Motor neuron (in vitro differentiated cells): Measurements from ENCODE around the gene AGPAT4. TPM values are rescaled to one million over a fixed set of nuclear protein-coding genes. Genes with fewer than 3 reads are reported as not detected.

Experiments
- ATAC-seq, 8 experiments: fragments of 200-7000 bp; cut with Tn5 transposase; replicated peaks in 6 of 8; 2 replicates each; pipeline ENCODE4 v1.8.0; 2021; ENCODE audit warnings: mild to moderate bottlenecking in 8 of 8, moderate library complexity in 8 of 8
- H3K27ac ChIP-seq, 2 donors: fragments of 250-450 bp; sonication (Bioruptor Pico); 2 replicates each; pipeline ENCODE4 v1.9.0; 2021; ENCODE audit warnings: antibody characterized with exemption in 2 of 2, mild to moderate bottlenecking in 2 of 2, moderate library complexity in 1 of 2
- H3K4me1 ChIP-seq, 2 donors: fragments of 250-450 bp; sonication (Bioruptor Pico); replicated peaks in 1 of 2; 2 replicates each; pipeline ENCODE4 v1.6.1; 2021; ENCODE audit warnings: antibody characterized with exemption in 2 of 2, mild to moderate bottlenecking in 2 of 2, moderate library complexity in 1 of 2
- H3K4me3 ChIP-seq, 5 donors: fragments of 250-450 bp; sonication (Bioruptor Pico); 2 replicates each; pipeline ENCODE4 v1.9.0; 2021; ENCODE audit warnings: antibody characterized with exemption in 5 of 5, mild to moderate bottlenecking in 5 of 5, moderate library complexity in 4 of 5
- WGBS, 10 experiments: fragments of 450-650 bp; shearing (Covaris generic); methylation state at CpG; one replicate each; pipeline ENCODE4 v1.0.0; 2022; 5-methylcytosine and 5-hydroxymethylcytosine counted together
- in situ Hi-C, 9 experiments: fragments of 400-800 bp; cut with MboI; loops; one replicate each; pipeline ENCODE4 v1.15.0; 2021; ENCODE audit warnings: low sequenced_read_pairs in 9 of 9, low pct_unique_long_range_greater_than_20kb in 2 of 9; ENCODE audit not compliant: unreplicated experiment in 9 of 9
- total RNA-seq, 8 experiments: library from RNA; unstranded; fragments of 300-600 nt; gene quantifications; 2 replicates each; pipeline versions ENCODE4 v1.2.3 to v1.2.4, GENCODE V29; 2022

Gene AGPAT4
- total RNA-seq, 8 experiments from 2014 or later, result 2.1 to 42.2 (median 18.6) TPM

GRCh38 chr6:161161121-161161520 lies 112.7 kb downstream of the AGPAT4 start:
- 88 to 100% (median 97%) methylated on average over 2 to 12 of the region's 15 CpGs; no CpG with 5 or more reads in 4 of the 10 experiments for WGBS, 10 experiments
- Histone ChIP-seq H3K4me1 (no peaks in the 10 kb centered on the region), H3K4me3 (no peak overlapping the region), H3K27ac (no peak overlapping the region)
- in situ Hi-C loops, result loop anchor here in 1 of 9 experiments (25.0 kb wide), 1 partner anchor 201 kb away; no protein-coding TSS in a partner anchor
- ATAC-seq, result no peak

- WGBS, 10 experiments, result 40 to 100% (median 93%) methylated on average over 1 to 6 of the region's 13 CpGs; no CpG with 5 or more reads in 4 of the 10 experiments
- H3K4me3 ChIP-seq, result no peak overlapping the region
- no peaks in the 10 kb centered on the region for H3K4me1 ChIP-seq
- ATAC-seq, result no peak
- no peak overlapping the region for H3K27ac ChIP-seq
- in situ Hi-C loops, result loop anchor here in 1 of 9 experiments (25.0 kb wide), 1 partner anchor 207 kb away; no protein-coding TSS in a partner anchor
These were observed 119.0 kb downstream of the AGPAT4 start for GRCh38 chr6:161154796-161155335.

GRCh38 chr6:161153725-161154124 lies 120.1 kb downstream of the AGPAT4 start:
- ATAC-seq, result peak in 2 of 8 experiments; percentile 22 to 35
- Histone ChIP-seq H3K4me1 (no peaks in the 10 kb centered on the region), H3K27ac (no peak overlapping the region), H3K4me3 (no peak overlapping the region)
- WGBS, 10 experiments, result 100% methylated on average over 2 of the region's 10 CpGs; no CpG with 5 or more reads in 9 of the 10 experiments
- in situ Hi-C loops, result loop anchor here in 1 of 9 experiments (25.0 kb wide), 1 partner anchor 209 kb away; no protein-coding TSS in a partner anchor

- in situ Hi-C loops, result loop anchor here in 1 of 9 experiments (25.0 kb wide), 1 partner anchor 209 kb away; no protein-coding TSS in a partner anchor
- WGBS, 10 experiments, result 85 to 100% (median 95%) methylated on average over 1 to 15 of the region's 18 CpGs; no CpG with 5 or more reads in 5 of the 10 experiments
- ATAC-seq, result peak in 3 of 8 experiments; percentile 26 to 68 (median 28)
- H3K4me1 ChIP-seq, result no peaks in the 10 kb centered on the region
- no peak overlapping the region for H3K27ac ChIP-seq
- H3K4me3 ChIP-seq, result no peak overlapping the region
These were observed 120.8 kb downstream of the AGPAT4 start for GRCh38 chr6:161152907-161153662.

DNA sequence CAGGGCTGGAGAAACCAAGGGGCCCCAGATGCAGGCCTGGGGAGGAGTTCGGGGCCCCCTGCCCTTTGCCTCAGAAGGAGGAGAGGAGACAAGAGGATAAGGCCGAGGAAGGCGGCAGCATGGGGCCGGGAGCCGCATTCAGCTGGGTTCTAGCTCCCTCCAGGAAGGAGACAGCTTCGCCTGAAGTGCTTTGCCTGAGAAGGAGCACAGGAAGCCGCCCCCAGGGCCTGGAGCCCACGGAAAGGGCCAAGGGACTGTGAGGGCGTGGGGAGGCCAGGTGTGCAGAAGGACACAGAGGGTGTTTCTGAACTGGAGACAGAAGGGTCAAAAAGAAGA lies 121.4 kb downstream of the AGPAT4 start:
- ATAC-seq, result no peak
- Histone ChIP-seq H3K27ac (no peak overlapping the region), H3K4me3 (no peak overlapping the region), H3K4me1 (no peaks in the 10 kb centered on the region)
- WGBS, 10 experiments, result 63 to 100% (median 88%) methylated on average over 3 to 8 of the region's 9 CpGs; no CpG with 5 or more reads in 5 of the 10 experiments
- in situ Hi-C loops, result loop anchor here in 1 of 9 experiments (25.0 kb wide), 1 partner anchor 210 kb away; no protein-coding TSS in a partner anchor

DNA sequence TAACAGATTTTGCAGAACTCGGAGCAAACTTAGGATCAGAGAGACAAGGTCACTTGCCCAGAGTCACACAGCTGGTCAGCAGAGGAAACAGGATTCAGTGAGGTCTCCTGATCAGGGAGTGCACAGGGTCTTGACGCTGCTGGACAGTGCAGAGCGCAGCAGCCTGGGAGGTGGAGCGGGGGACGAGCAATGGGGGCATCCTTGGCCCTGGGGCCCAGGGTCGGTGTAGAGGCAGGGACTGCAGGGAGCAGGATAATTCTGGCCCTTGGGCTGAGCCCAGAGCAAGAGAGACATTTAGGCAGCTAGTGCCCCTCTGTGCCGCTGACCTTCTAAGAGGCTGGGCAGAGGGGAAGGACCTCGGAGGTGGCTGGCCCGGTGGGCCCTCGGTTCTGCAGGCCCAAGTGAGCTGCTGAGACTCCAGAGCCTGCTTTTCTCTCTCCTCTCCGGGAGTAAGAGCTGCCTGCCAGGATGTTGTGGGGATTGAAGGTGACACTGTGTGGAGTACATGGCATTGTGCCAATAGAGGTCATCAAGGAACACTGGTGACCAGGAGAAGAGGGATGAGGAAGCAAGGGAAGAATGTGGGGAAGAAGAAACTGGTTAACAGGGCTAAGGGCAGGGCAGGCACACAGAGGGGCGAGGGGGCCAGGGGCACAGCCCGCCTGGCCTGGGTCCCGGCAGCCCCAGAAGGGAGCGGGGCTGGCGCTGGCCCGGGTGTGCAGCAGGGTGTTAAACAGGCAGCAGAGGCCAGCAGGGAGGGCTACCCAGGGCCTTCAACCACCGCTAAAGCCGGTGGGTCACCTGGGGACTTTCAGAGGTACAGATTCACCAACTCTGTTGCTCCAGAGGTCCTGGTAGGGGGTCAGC lies 122.0 kb downstream of the AGPAT4 start:
- in situ Hi-C loops, result loop anchor here in 1 of 9 experiments (25.0 kb wide), 1 partner anchor 210 kb away; no protein-coding TSS in a partner anchor
- H3K27ac ChIP-seq, result no peak overlapping the region
- H3K4me3 ChIP-seq, result no peak overlapping the region
- ATAC-seq, result no peak
- 60 to 100% (median 92%) methylated on average over 1 to 3 of the region's 19 CpGs; no CpG with 5 or more reads in 3 of the 10 experiments for WGBS, 10 experiments
- no peaks in the 10 kb centered on the region for H3K4me1 ChIP-seq

GRCh38 chr6:161151059-161151645 lies 122.7 kb downstream of the AGPAT4 start:
- H3K27ac ChIP-seq, result no peak overlapping the region
- ATAC-seq, result no peak
- 91 to 100% (median 98%) methylated on average over 1 to 11 of the region's 18 CpGs; no CpG with 5 or more reads in 3 of the 10 experiments for WGBS, 10 experiments
- no peaks in the 10 kb centered on the region for H3K4me1 ChIP-seq
- no peak overlapping the region for H3K4me3 ChIP-seq
- in situ Hi-C loops, result loop anchor here in 1 of 9 experiments (25.0 kb wide), 1 partner anchor 211 kb away; no protein-coding TSS in a partner anchor

- ATAC-seq, result no peak
- in situ Hi-C loops, result loop anchor here in 1 of 9 experiments (25.0 kb wide), 1 partner anchor 212 kb away; no protein-coding TSS in a partner anchor
- no peak overlapping the region for H3K4me3 ChIP-seq
- 80 to 100% (median 100%) methylated on average over 1 to 2 of the region's 8 CpGs; no CpG with 5 or more reads in 5 of the 10 experiments for WGBS, 10 experiments
- H3K27ac ChIP-seq, result no peak overlapping the region
- no peaks in the 10 kb centered on the region for H3K4me1 ChIP-seq
These were observed 123.3 kb downstream of the AGPAT4 start for GRCh38 chr6:161150566-161150965.

DNA sequence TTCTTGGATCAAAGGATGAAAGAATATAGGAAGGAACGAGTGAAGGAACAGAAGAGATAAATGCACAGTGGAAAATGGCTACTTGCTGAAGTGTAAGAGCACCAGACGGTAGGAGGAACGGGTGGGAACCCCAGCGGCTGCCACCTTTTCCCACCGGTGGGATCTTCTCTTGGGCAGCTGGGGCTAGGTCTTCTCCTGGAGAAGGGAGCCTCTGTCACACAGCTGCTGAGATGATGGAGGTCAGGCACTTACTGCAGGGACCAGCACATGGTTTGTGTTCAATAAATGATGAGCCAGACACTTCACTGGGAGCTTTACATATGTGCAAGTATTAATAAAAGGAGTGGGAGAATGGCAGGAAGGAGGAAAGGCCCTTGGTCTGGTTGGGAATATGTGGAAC lies 123.7 kb downstream of the AGPAT4 start:
- H3K4me3 ChIP-seq, result no peak overlapping the region
- H3K4me1 ChIP-seq, result no peaks in the 10 kb centered on the region
- WGBS, 10 experiments, result 30 to 100% (median 95%) methylated on average over 1 to 5 of the region's 5 CpGs; no CpG with 5 or more reads in 2 of the 10 experiments
- no peak overlapping the region for H3K27ac ChIP-seq
- peak in 1 of 8 experiments; percentile 40 for ATAC-seq
- in situ Hi-C loops, result loop anchor here in 1 of 9 experiments (25.0 kb wide), 1 partner anchor 212 kb away; no protein-coding TSS in a partner anchor

- no peak for ATAC-seq
- 85 to 100% (median 95%) methylated on average over 1 to 10 of the region's 11 CpGs; no CpG with 5 or more reads in 1 of the 10 experiments for WGBS, 10 experiments
- Histone ChIP-seq H3K4me1 (no peaks in the 10 kb centered on the region), H3K4me3 (no peak overlapping the region), H3K27ac (no peak overlapping the region)
- in situ Hi-C loops, result loop anchor here in 1 of 9 experiments (25.0 kb wide), 1 partner anchor 218 kb away; no protein-coding TSS in a partner anchor
These were observed 130.0 kb downstream of the AGPAT4 start for GRCh38 chr6:161143663-161144430.

- no peak for ATAC-seq
- H3K4me1 ChIP-seq, result no peaks in the 10 kb centered on the region
- no peak overlapping the region for H3K27ac ChIP-seq
- WGBS, 10 experiments, result 82 to 100% (median 94%) methylated on average over 2 to 5 of the region's 5 CpGs; no CpG with 5 or more reads in 4 of the 10 experiments
- in situ Hi-C loops, result loop anchor here in 1 of 9 experiments (25.0 kb wide), 1 partner anchor 219 kb away; no protein-coding TSS in a partner anchor
- H3K4me3 ChIP-seq, result no peak overlapping the region
These were observed 130.9 kb downstream of the AGPAT4 start for GRCh38 chr6:161142957-161143296.
